KMS-11 (cell line): ENCODE results near the gene PTGFRN.

ENCODE experiments used
- H2AFZ ChIP-seq: fragments of 200-600 bp; sonication (generic); 2 replicates; pipeline ENCODE4 v1.6.1; 2016; ENCODE audit warnings: antibody characterized with exemption, mixed run types, low read depth
- H3K27ac ChIP-seq: fragments of 200-600 bp; sonication (generic); 2 replicates; pipeline ENCODE4 v1.6.1; 2016; ENCODE audit warnings: mild to moderate bottlenecking, mixed run types
- H3K27me3 ChIP-seq: fragments of 200-600 bp; sonication (generic); 2 replicates; pipeline ENCODE4 v1.6.1; 2017; ENCODE audit warnings: mild to moderate bottlenecking, low read depth, mixed run types, moderate library complexity; ENCODE audit not compliant: insufficient read depth
- H3K36me3 ChIP-seq: fragments of 200-600 bp; sonication (generic); 2 replicates; pipeline ENCODE4 v1.6.1; 2017; ENCODE audit warnings: mild to moderate bottlenecking, mixed run types; ENCODE audit not compliant: insufficient read depth
- H3K4me1 ChIP-seq: fragments of 200-600 bp; sonication (generic); 2 replicates; pipeline ENCODE4 v1.6.1; 2016; ENCODE audit warnings: mild to moderate bottlenecking, low read depth, mixed run types; ENCODE audit not compliant: poor library complexity, severe bottlenecking
- H3K4me2 ChIP-seq: fragments of 200-600 bp; sonication (generic); 2 replicates; pipeline ENCODE4 v1.7.0; 2016; ENCODE audit warnings: mild to moderate bottlenecking, mixed run types
- H3K4me3 ChIP-seq: fragments of 200-600 bp; sonication (generic); IDR thresholded peaks from 2 replicates; pipeline ENCODE4 v1.6.1; 2017; ENCODE audit warnings: low read depth, low read length, mixed read lengths; ENCODE audit not compliant: insufficient read depth
- H3K79me2 ChIP-seq: fragments of 200-600 bp; sonication (generic); 2 replicates; pipeline ENCODE4 v1.6.1; 2016; ENCODE audit warnings: low read depth, mixed run types; ENCODE audit not compliant: insufficient read depth
- H3K9ac ChIP-seq: fragments of 200-600 bp; sonication (generic); 2 replicates; pipeline ENCODE4 v1.6.1; 2016; ENCODE audit warnings: mild to moderate bottlenecking, mixed run types
- H4K20me1 ChIP-seq: fragments of 200-600 bp; sonication (generic); 2 replicates; pipeline ENCODE4 v1.6.1; 2016; ENCODE audit warnings: mild to moderate bottlenecking, mixed run types; ENCODE audit not compliant: insufficient read depth
- TF ChIP-seq, protein P1 (sequence below): fragments of 200-600 bp; sonication (generic); conservative IDR thresholded peaks from 2 replicates; pipeline ENCODE4 v1.6.1; 2017; ENCODE audit warnings: low read depth, mild to moderate bottlenecking, antibody characterized with exemption, low read length, moderate library complexity, mixed read lengths

The PTGFRN gene

GRCh38 chr1:117009132-117009531 lies 99.4 kb downstream of the PTGFRN start:
- Histone ChIP-seq H3K4me3 (no peak overlapping the region), H2AFZ (no peak overlapping the region), H3K9ac (no peak overlapping the region), H3K27me3 (no peaks in the 10 kb centered on the region), H3K4me2 (no peak overlapping the region), H3K4me1 (no peaks in the 10 kb centered on the region), H4K20me1 (no peaks in the 10 kb centered on the region), H3K79me2 (no peaks in the 10 kb centered on the region), H3K36me3 (no peaks in the 10 kb centered on the region), H3K27ac (no peak overlapping the region)
- TF ChIP-seq, protein P1, sequence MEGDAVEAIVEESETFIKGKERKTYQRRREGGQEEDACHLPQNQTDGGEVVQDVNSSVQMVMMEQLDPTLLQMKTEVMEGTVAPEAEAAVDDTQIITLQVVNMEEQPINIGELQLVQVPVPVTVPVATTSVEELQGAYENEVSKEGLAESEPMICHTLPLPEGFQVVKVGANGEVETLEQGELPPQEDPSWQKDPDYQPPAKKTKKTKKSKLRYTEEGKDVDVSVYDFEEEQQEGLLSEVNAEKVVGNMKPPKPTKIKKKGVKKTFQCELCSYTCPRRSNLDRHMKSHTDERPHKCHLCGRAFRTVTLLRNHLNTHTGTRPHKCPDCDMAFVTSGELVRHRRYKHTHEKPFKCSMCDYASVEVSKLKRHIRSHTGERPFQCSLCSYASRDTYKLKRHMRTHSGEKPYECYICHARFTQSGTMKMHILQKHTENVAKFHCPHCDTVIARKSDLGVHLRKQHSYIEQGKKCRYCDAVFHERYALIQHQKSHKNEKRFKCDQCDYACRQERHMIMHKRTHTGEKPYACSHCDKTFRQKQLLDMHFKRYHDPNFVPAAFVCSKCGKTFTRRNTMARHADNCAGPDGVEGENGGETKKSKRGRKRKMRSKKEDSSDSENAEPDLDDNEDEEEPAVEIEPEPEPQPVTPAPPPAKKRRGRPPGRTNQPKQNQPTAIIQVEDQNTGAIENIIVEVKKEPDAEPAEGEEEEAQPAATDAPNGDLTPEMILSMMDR, result no peak

DNA sequence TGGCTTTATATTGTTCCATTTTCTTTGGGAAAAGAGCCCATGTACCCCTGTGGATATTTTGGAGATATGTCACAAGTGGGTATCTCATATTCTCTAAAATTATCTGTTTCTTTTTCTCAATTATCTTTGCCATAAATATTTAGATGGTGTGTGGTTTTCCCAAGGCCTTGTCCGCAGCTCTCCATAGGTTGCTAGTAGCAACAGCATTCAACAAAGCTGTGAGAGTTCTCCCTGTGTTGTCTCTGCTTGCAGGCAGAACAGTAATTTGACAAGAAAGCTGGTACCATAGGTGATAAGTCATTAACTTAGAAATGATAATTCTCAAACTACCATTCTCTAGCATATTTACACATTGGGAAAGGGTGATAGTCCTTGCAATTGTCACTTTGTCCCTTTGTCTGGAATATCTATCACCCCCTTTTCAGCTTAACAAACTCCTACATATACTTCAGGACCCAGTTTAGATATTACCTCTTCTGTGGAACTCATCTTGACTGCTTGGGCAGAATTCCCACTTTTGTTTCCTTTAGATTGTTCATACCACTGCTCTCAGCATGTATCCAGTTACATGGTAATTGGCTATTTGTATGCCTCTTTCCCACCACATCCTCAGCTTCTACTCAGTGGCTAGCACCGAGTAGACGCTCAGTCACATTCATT lies 100.7 kb downstream of the PTGFRN start:
- no peaks in the 10 kb centered on the region for H4K20me1 ChIP-seq
- no peak overlapping the region for H2AFZ ChIP-seq
- H3K9ac ChIP-seq, result no peak overlapping the region
- no peak overlapping the region for H3K4me2 ChIP-seq
- H3K4me3 ChIP-seq, result no peak overlapping the region
- TF ChIP-seq, protein P1, result no peak
- H3K4me1 ChIP-seq, result no peaks in the 10 kb centered on the region
- H3K27ac ChIP-seq, result no peak overlapping the region
- no peaks in the 10 kb centered on the region for H3K79me2 ChIP-seq
- H3K27me3 ChIP-seq, result no peaks in the 10 kb centered on the region
- no peaks in the 10 kb centered on the region for H3K36me3 ChIP-seq

GRCh38 chr1:117011334-117011733 lies 101.6 kb downstream of the PTGFRN start:
- H3K9ac ChIP-seq, result no peak overlapping the region
- H3K4me3 ChIP-seq, result no peak overlapping the region
- H3K4me2 ChIP-seq, result no peak overlapping the region
- no peaks in the 10 kb centered on the region for H3K4me1 ChIP-seq
- H3K27me3 ChIP-seq, result no peaks in the 10 kb centered on the region
- H3K27ac ChIP-seq, result no peak overlapping the region
- H3K79me2 ChIP-seq, result no peaks in the 10 kb centered on the region
- TF ChIP-seq, protein P1, result no peak
- no peaks in the 10 kb centered on the region for H4K20me1 ChIP-seq
- no peaks in the 10 kb centered on the region for H3K36me3 ChIP-seq
- no peak overlapping the region for H2AFZ ChIP-seq

- H2AFZ ChIP-seq, result no peak overlapping the region
- H3K36me3 ChIP-seq, result no peaks in the 10 kb centered on the region
- H4K20me1 ChIP-seq, result no peaks in the 10 kb centered on the region
- TF ChIP-seq, protein P1, result no peak
- no peaks in the 10 kb centered on the region for H3K4me1 ChIP-seq
- no peak overlapping the region for H3K27ac ChIP-seq
- H3K79me2 ChIP-seq, result no peaks in the 10 kb centered on the region
- H3K4me3 ChIP-seq, result no peak overlapping the region
- H3K27me3 ChIP-seq, result no peaks in the 10 kb centered on the region
- no peak overlapping the region for H3K4me2 ChIP-seq
- H3K9ac ChIP-seq, result no peak overlapping the region
Measured at GRCh38 chr1:117013309-117013858, 103.7 kb downstream of the PTGFRN start.
